K562 (cell line): ENCODE measurements around the gene LY6G6C. TPM values are rescaled to one million over a fixed set of nuclear protein-coding genes. Genes with fewer than 3 reads are reported as not detected.

ENCODE experiments used
- ARID2 ChIP-seq: fragments of 450-650 bp; IDR thresholded peaks from 2 replicates; pipeline ENCODE4 v1.6.1; 2017; ENCODE audit warnings: antibody characterized with exemption, mild to moderate bottlenecking
- ELF2 ChIP-seq: fragments of 250-450 bp; sonication (Bioruptor Pico); IDR thresholded peaks from 2 replicates; pipeline ENCODE4 v1.5.0; 2021; ENCODE audit warnings: mild to moderate bottlenecking
- HNRNPLL ChIP-seq: fragments of 200-400 bp; formaldehyde crosslinking; IDR thresholded peaks from 2 replicates; pipeline ENCODE4 v1.6.1; 2017; ENCODE audit warnings: low read length, low read depth, mild to moderate bottlenecking; ENCODE audit not compliant: poor library complexity, severe bottlenecking
- JUN ChIP-seq, 2 experiments: sonication (generic) in 1 of 2; formaldehyde crosslinking in 1 of 2; IDR thresholded peaks; 2 replicates each; pipeline versions ENCODE4 v1.6.1 to v1.8.0; 2012 to 2022; ENCODE audit warnings: borderline replicate concordance in 2 of 2, mild to moderate bottlenecking in 2 of 2, improper control_type of control experiment in 1 of 2, low read depth in 1 of 2, low read length in 1 of 2, missing genetic modification reagents in 1 of 2
- NCOA6 ChIP-seq: fragments of 450-650 bp; IDR thresholded peaks from 2 replicates; pipeline ENCODE4 v1.6.1; 2017; ENCODE audit warnings: mild to moderate bottlenecking
- NUFIP1 ChIP-seq: fragments of 450-650 bp; IDR thresholded peaks from 2 replicates; pipeline ENCODE4 v1.6.1; 2018; ENCODE audit not compliant: partially characterized antibody
- PBX2 ChIP-seq, 2 experiments: IDR thresholded peaks in 1 of 2; conservative IDR thresholded peaks in 1 of 2; 2 replicates each; pipeline ENCODE4 v1.6.1; 2016; ENCODE audit warnings: low read depth in 2 of 2, mild to moderate bottlenecking in 1 of 2, missing compliant biosample characterization in 1 of 2, missing genetic modification characterization in 1 of 2, moderate library complexity in 1 of 2
- PHF8 ChIP-seq: fragments of 200-600 bp; sonication (generic); IDR thresholded peaks from 2 replicates; pipeline ENCODE4 v1.6.1; 2012; ENCODE audit warnings: mixed run types, mild to moderate bottlenecking, inconsistent platforms, low read length, moderate library complexity, borderline replicate concordance
- POLR2G ChIP-seq: fragments of 200-400 bp; formaldehyde crosslinking; IDR thresholded peaks from 2 replicates; pipeline ENCODE4 v1.6.1; 2017; ENCODE audit warnings: low read depth, mild to moderate bottlenecking, antibody characterized with exemption, low read length, moderate library complexity
- RBFOX2 ChIP-seq: fragments of 200-400 bp; formaldehyde crosslinking; IDR thresholded peaks from 2 replicates; pipeline ENCODE4 v1.6.1; 2017; ENCODE audit warnings: low read depth, mild to moderate bottlenecking, low read length, moderate library complexity
- SIRT6 ChIP-seq: IDR thresholded peaks from one replicate; pipeline ENCODE4 v1.6.1; 2012; ENCODE audit warnings: low read depth, mild to moderate bottlenecking, control low read depth, inconsistent platforms, low read length, moderate library complexity
- SP2 ChIP-seq: IDR thresholded peaks from 2 replicates; pipeline ENCODE4 v1.6.1; 2011; ENCODE audit warnings: mild to moderate bottlenecking, low read depth, low read length, moderate library complexity; ENCODE audit not compliant: poor library complexity, severe bottlenecking; ENCODE audit errors: extremely low read depth
- SPI1 ChIP-seq: IDR thresholded peaks from 2 replicates; pipeline ENCODE4 v1.6.1; 2011; ENCODE audit warnings: low read depth, low read length, control low read depth, borderline replicate concordance
- ZBTB17 ChIP-seq: fragments of 450-650 bp; formaldehyde crosslinking; IDR thresholded peaks from 2 replicates; pipeline ENCODE4 v1.4.0; 2020; ENCODE audit warnings: mild to moderate bottlenecking
- ZBTB43 ChIP-seq: sonication (generic); formaldehyde crosslinking; IDR thresholded peaks from 2 replicates; pipeline ENCODE4 v1.8.0; 2023; ENCODE audit warnings: mild to moderate bottlenecking, missing genetic modification reagents
- ZNF347 ChIP-seq: fragments of 450-650 bp; formaldehyde crosslinking; IDR thresholded peaks from 2 replicates; pipeline ENCODE4 v1.4.0; 2020; ENCODE audit warnings: low read depth, mild to moderate bottlenecking, moderate library complexity
- polyA plus RNA-seq, 8 experiments: library from polyadenylated mRNA; depleted of rRNA in 4 of 8; stranded (reverse) in 5 of 8; unstranded in 3 of 8; fragments of >200 nt; fragmentation: Nextera tagmentation in 2 of 8; fragmentation: Illumina TruSeq in 1 of 8; extraction: Ambion mirVana in 2 of 8; extraction: Trizol in 1 of 8; gene quantifications; 2 replicates each; pipeline versions ENCODE4 v1.2.1 to v1.2.3, GENCODE V29; 2011 to 2014; ENCODE audit warnings: inconsistent platforms in 1 of 8, missing spikeins in 1 of 8
- total RNA-seq, 7 experiments: library from RNA; depleted of rRNA in 6 of 7; stranded (reverse); fragments of >200 nt in 6 of 7; fragmentation: Illumina TruSeq in 2 of 7; extraction: Trizol in 2 of 7; gene quantifications; 2 replicates each; pipeline versions ENCODE4 v1.2.1 to v1.2.3, GENCODE V29; 2011 to 2021; ENCODE audit warnings: low replicate concordance in 1 of 7
- TF ChIP-seq, protein P1 (sequence below): fragments of 450-650 bp; conservative IDR thresholded peaks from 2 replicates; pipeline ENCODE4 v1.6.1; 2016; ENCODE audit warnings: missing genetic modification characterization, low read depth, mild to moderate bottlenecking, missing compliant biosample characterization, moderate library complexity
- TF ChIP-seq, protein P2 (sequence below): fragments of 450-650 bp; formaldehyde crosslinking; IDR thresholded peaks from 2 replicates; pipeline ENCODE4 v1.4.0; 2022; ENCODE audit warnings: missing genetic modification characterization

LY6G6C gene
- total and polyA plus RNA-seq, 9 of the 15 experiments (the other 6 are each of a cell fraction or from before 2014, with no cell fraction given), result 0.06 to 0.20 TPM; not detected in 7

DNA sequence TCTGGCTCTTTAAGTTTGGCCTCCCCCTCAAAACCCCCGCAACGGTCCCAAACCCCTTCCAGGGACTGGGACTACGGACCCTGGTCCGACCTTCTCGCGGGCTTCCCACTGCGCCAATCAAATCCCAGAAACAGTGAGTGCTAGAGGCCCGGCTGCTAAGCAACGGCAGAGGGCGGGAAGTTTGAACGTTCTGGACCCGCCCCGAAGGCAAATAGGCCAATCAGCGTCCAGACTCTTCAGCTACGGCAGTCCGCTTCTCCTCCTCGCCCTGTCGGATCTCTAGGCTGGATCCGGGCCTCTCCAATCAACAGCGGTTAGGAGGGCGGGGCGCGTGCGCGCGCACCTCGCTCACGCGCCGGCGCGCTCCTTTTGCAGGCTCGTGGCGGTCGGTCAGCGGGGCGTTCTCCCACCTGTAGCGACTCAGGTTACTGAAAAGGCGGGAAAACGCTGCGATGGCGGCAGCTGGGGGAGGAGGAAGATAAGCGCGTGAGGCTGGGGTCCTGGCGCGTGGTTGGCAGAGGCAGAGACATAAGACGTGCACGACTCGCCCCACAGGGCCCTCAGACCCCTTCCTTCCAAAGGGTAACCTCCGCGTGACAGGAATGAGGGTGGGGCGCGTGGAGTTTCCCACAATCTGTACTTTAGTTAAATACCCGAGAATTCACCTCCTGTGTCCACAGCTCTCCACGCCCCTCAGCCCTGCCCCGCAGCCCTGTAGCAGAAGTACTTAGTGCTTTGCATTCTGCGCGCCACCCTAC, 18.3 kb upstream of the LY6G6C start, which contains the start of gene MSH5 (continued):
- TF ChIP-seq SPI1, result peak; percentile 11; the same call in 1 of the 2 replicates
- TF ChIP-seq, protein P1, sequence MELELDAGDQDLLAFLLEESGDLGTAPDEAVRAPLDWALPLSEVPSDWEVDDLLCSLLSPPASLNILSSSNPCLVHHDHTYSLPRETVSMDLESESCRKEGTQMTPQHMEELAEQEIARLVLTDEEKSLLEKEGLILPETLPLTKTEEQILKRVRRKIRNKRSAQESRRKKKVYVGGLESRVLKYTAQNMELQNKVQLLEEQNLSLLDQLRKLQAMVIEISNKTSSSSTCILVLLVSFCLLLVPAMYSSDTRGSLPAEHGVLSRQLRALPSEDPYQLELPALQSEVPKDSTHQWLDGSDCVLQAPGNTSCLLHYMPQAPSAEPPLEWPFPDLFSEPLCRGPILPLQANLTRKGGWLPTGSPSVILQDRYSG, result peak; percentile 79
- TF ChIP-seq NUFIP1, result no peak
- TF ChIP-seq, protein P2, sequence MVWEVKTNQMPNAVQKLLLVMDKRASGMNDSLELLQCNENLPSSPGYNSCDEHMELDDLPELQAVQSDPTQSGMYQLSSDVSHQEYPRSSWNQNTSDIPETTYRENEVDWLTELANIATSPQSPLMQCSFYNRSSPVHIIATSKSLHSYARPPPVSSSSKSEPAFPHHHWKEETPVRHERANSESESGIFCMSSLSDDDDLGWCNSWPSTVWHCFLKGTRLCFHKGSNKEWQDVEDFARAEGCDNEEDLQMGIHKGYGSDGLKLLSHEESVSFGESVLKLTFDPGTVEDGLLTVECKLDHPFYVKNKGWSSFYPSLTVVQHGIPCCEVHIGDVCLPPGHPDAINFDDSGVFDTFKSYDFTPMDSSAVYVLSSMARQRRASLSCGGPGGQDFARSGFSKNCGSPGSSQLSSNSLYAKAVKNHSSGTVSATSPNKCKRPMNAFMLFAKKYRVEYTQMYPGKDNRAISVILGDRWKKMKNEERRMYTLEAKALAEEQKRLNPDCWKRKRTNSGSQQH, result peak; percentile 78
- no peak for TF ChIP-seq ELF2
- peak; percentile 88 for TF ChIP-seq SP2
- TF ChIP-seq NCOA6, result no peak
- TF ChIP-seq POLR2G, result peak; percentile 97
- peak; percentile 98 for TF ChIP-seq RBFOX2
- TF ChIP-seq PHF8, result peak; percentile 88; the same call in 1 of the 2 replicates
- TF ChIP-seq ARID2, result 0 out of 2 replicates have a peak, but pooled peaks have one; percentile 39
- peak; percentile 96 for TF ChIP-seq ZBTB43 (CRISPR knock-in tag)
- TF ChIP-seq PBX2 (CRISPR knock-in tag; IDR thresholded peaks at IDR 0.05; ENCODE audit: low read depth), result no peak
- peak; percentile 66 for TF ChIP-seq PBX2 (tag; conservative IDR thresholded peaks at IDR 0.05; ENCODE audit: low read depth)
- no peak for TF ChIP-seq ZNF347 (CRISPR knock-in tag)
- TF ChIP-seq ZBTB17 (CRISPR knock-in tag), result peak; percentile 72
- TF ChIP-seq HNRNPLL, result peak; percentile 72
- TF ChIP-seq JUN (IDR thresholded peaks at IDR 0.05; ENCODE audit: borderline replicate concordance, low read depth, low read length), result peak; percentile 71; the same call in 1 of the 2 replicates
- peak; percentile 98; the same call in 1 of the 2 replicates for TF ChIP-seq JUN (CRISPR knock-in tag; IDR thresholded peaks at IDR 0.05; ENCODE audit: borderline replicate concordance)
- TF ChIP-seq SIRT6, result no peak
